A549 (cell line): ENCODE measurements around the gene FNDC3A. TPM values are rescaled to one million over a fixed set of nuclear protein-coding genes. Genes with fewer than 3 reads are reported as not detected.

Experiments used
- ATAC-seq, 2 experiments: fragments of 200-7000 bp in 1 of 2; fragments of >200 bp in 1 of 2; cut with Nextera tagmentation in 1 of 2; cut with Tn5 transposase in 1 of 2; 3 replicates each; pipeline versions ENCODE4 v1.8.0 to v1.9.1; 2018 to 2020; ENCODE audit warnings: mild to moderate bottlenecking in 1 of 2, moderate library complexity in 1 of 2
- CTCF ChIA-PET: fragments of 300-600 bp; sonication (Branson Sonifier 250); formaldehyde crosslinking; extraction: SDS; loops from one replicate; lab custom pipeline; 2021; ENCODE audit warnings: antibody characterized with exemption, inconsistent platforms; lab: Yijun Ruan, JAX
- POLR2A ChIA-PET: fragments of 350-600 bp; formaldehyde crosslinking; extraction: SDS; loops from one replicate; lab custom pipeline; 2021; ENCODE audit warnings: antibody characterized with exemption, inconsistent platforms; lab: Yijun Ruan, JAX
- DNase-seq, 2 experiments: peaks; one replicate each; pipeline versions ENCODE4 v3.0.0 to v3.0.0-alpha.2; 2011 to 2016; ENCODE audit warnings: low read depth in 1 of 2, low spot score in 1 of 2
- FAIRE-seq: peaks from 2 replicates; lab custom pipeline; 2011; peaks lifted over from hg19 to GRCh38; lab: Jason Lieb, UNC
- H3K27ac ChIP-seq, 2 experiments: fragments of >200 bp; sonication (Bioruptor Twin); formaldehyde crosslinking; 3 replicates each; pipeline ENCODE4 v1.5.1; 2016 to 2017
- H3K4me1 ChIP-seq: fragments of >200 bp; sonication (Bioruptor Twin); formaldehyde crosslinking; 3 replicates; pipeline ENCODE4 v1.6.1; 2016
- H3K4me2 ChIP-seq: fragments of >200 bp; sonication (Bioruptor Twin); formaldehyde crosslinking; 3 replicates; pipeline ENCODE4 v1.6.1; 2016
- H3K4me3 ChIP-seq: fragments of >200 bp; sonication (Bioruptor Twin); formaldehyde crosslinking; 3 replicates; pipeline ENCODE4 v1.5.1; 2016
- H3K9me3 ChIP-seq: fragments of >200 bp; sonication (Bioruptor Twin); formaldehyde crosslinking; 3 replicates; pipeline ENCODE4 v1.6.1; 2016
- BCL3 ChIP-seq: fragments of >200 bp; sonication (Bioruptor Twin); formaldehyde crosslinking; IDR thresholded peaks from 3 replicates; pipeline ENCODE4 v1.6.1; 2016
- CEBPB ChIP-seq, 2 experiments: fragments of >200 bp in 1 of 2; sonication (Bioruptor Twin) in 1 of 2; formaldehyde crosslinking in 1 of 2; IDR thresholded peaks; 2 replicates each; pipeline ENCODE4 v1.6.1; 2012 to 2016
- CHD2 ChIP-seq: fragments of 150-350 bp; IDR thresholded peaks from 2 replicates; pipeline ENCODE4 v1.6.1; 2014; ENCODE audit warnings: low read length; ENCODE audit not compliant: partially characterized antibody
- CHD4 ChIP-seq: fragments of 200-600 bp; sonication (generic); IDR thresholded peaks from 2 replicates; pipeline ENCODE4 v1.6.1; 2016; ENCODE audit warnings: antibody characterized with exemption, mild to moderate bottlenecking, borderline replicate concordance
- E2F6 ChIP-seq: IDR thresholded peaks from 2 replicates; pipeline ENCODE4 v1.6.1; 2012; ENCODE audit warnings: low read depth, borderline replicate concordance
- EHF ChIP-seq: fragments of 250-450 bp; sonication (Bioruptor Pico); IDR thresholded peaks from 2 replicates; pipeline ENCODE4 v1.5.0; 2020; ENCODE audit warnings: mild to moderate bottlenecking
- EHMT2 ChIP-seq: fragments of 200-600 bp; sonication (generic); IDR thresholded peaks from 2 replicates; pipeline ENCODE4 v1.6.1; 2016; ENCODE audit warnings: antibody characterized with exemption, low read depth, mild to moderate bottlenecking, moderate library complexity
- FOSL2 ChIP-seq, 2 experiments: fragments of 450-650 bp in 1 of 2; fragments of >200 bp in 1 of 2; sonication (Bioruptor Twin) in 1 of 2; formaldehyde crosslinking; IDR thresholded peaks; 2 replicates each; pipeline versions ENCODE4 v1.5.0 to v1.6.1; 2016 to 2020; ENCODE audit warnings: mild to moderate bottlenecking in 1 of 2, moderate library complexity in 1 of 2
- FOXS1 ChIP-seq: fragments of 250-450 bp; sonication (Bioruptor Pico); IDR thresholded peaks from 2 replicates; pipeline ENCODE4 v1.5.0; 2020; ENCODE audit warnings: mild to moderate bottlenecking, moderate library complexity
- GATA3 ChIP-seq: IDR thresholded peaks from 2 replicates; pipeline ENCODE4 v1.6.1; 2012; ENCODE audit warnings: borderline replicate concordance
- HES2 ChIP-seq: fragments of >200 bp; sonication (Bioruptor Twin); formaldehyde crosslinking; IDR thresholded peaks from 2 replicates; pipeline ENCODE4 v1.6.1; 2016
- HOXB5 ChIP-seq: fragments of 250-450 bp; sonication (Bioruptor Pico); IDR thresholded peaks from 2 replicates; pipeline ENCODE4 v1.5.0; 2020; ENCODE audit warnings: mild to moderate bottlenecking, moderate library complexity
- JUNB ChIP-seq: fragments of >200 bp; sonication (Bioruptor Twin); formaldehyde crosslinking; IDR thresholded peaks from 2 replicates; pipeline ENCODE4 v1.6.1; 2016
- MAFK ChIP-seq: fragments of 450-650 bp; IDR thresholded peaks from 2 replicates; pipeline ENCODE4 v1.6.1; 2014; ENCODE audit not compliant: partially characterized antibody
- MAX ChIP-seq: IDR thresholded peaks from 2 replicates; pipeline ENCODE4 v1.6.1; 2012
- MYC ChIP-seq: IDR thresholded peaks from 2 replicates; pipeline ENCODE4 v1.6.1; 2012; ENCODE audit warnings: mild to moderate bottlenecking, inconsistent platforms, low read length, improper control_type of control experiment, borderline replicate concordance
- NPAS2 ChIP-seq: fragments of 250-450 bp; sonication (Bioruptor Pico); IDR thresholded peaks from 2 replicates; pipeline ENCODE4 v1.8.0; 2022; ENCODE audit warnings: mild to moderate bottlenecking, moderate library complexity, borderline replicate concordance
- NR3C1 ChIP-seq: fragments of >200 bp; sonication (Bioruptor Twin); formaldehyde crosslinking; IDR thresholded peaks from 3 replicates; pipeline ENCODE4 v1.6.1; 2017
- PBX3 ChIP-seq: IDR thresholded peaks from 2 replicates; pipeline ENCODE4 v1.6.1; 2012
- POLR2AphosphoS2 ChIP-seq: conservative IDR thresholded peaks from 2 replicates; pipeline ENCODE4 v1.6.1; 2012; ENCODE audit warnings: low read length, improper control_type of control experiment, inconsistent platforms
- RAD21 ChIP-seq, 2 experiments: fragments of >200 bp in 1 of 2; sonication (Bioruptor Twin) in 1 of 2; formaldehyde crosslinking in 1 of 2; IDR thresholded peaks in 1 of 2; conservative IDR thresholded peaks in 1 of 2; 2 replicates in 1 of 2; 3 replicates in 1 of 2; pipeline ENCODE4 v1.6.1; 2012 to 2018; ENCODE audit warnings: inconsistent platforms in 1 of 2
- RNF2 ChIP-seq: fragments of 200-600 bp; sonication (generic); IDR thresholded peaks from 2 replicates; pipeline ENCODE4 v1.6.1; 2016; ENCODE audit warnings: low read depth, mild to moderate bottlenecking, antibody characterized with exemption, moderate library complexity, borderline replicate concordance
- SREBF2 ChIP-seq: fragments of 450-650 bp; IDR thresholded peaks from 2 replicates; pipeline ENCODE4 v1.6.1; 2014; ENCODE audit warnings: mild to moderate bottlenecking, moderate library complexity
- TFCP2L1 ChIP-seq: fragments of 250-450 bp; sonication (Bioruptor Pico); IDR thresholded peaks from 2 replicates; pipeline ENCODE4 v1.5.0; 2021; ENCODE audit warnings: mild to moderate bottlenecking
- USF2 ChIP-seq: fragments of 450-650 bp; IDR thresholded peaks from 2 replicates; pipeline ENCODE4 v1.6.1; 2014; ENCODE audit warnings: antibody characterized with exemption
- ZFP36 ChIP-seq: fragments of 450-650 bp; IDR thresholded peaks from 2 replicates; pipeline ENCODE4 v1.6.1; 2014; ENCODE audit warnings: borderline replicate concordance; ENCODE audit not compliant: partially characterized antibody
- whole genome bisulfite sequencing: methylation state at CpG from one replicate; pipeline ENCODE4 v1.1.6; 2017; ENCODE audit errors: missing lambda C conversion rate; 5-methylcytosine and 5-hydroxymethylcytosine counted together
- polyA plus RNA-seq, 4 experiments: library from polyadenylated mRNA; depleted of rRNA in 3 of 4; stranded (reverse); fragments of >200 nt; fragmentation: RNase III in 1 of 4; extraction: RNeasy Plus Mini Kit Qiagen cat#74134 plus additional on column Dnase treatment in 1 of 4; gene quantifications; 2 replicates in 3 of 4; 3 replicates in 1 of 4; pipeline ENCODE4 v1.2.3, GENCODE V29; 2011 to 2017

FNDC3A gene
- polyA plus RNA-seq, 2 of the 4 experiments (the other 2 are of a cell fraction) = 16.0 to 32.6 TPM

- peaks cover 45% of the 10 kb centered on the region for H3K4me1 ChIP-seq
- TF ChIP-seq RNF2 (no peak), HES2 (no peak), JUNB (no peak), BCL3 (no peak), MYC (no peak), CHD2 (no peak), MAFK (peak; percentile 74), E2F6 (no peak), EHMT2 (no peak)
- ATAC-seq = no peak
- FAIRE-seq = no peak
- no peaks in the 10 kb centered on the region for H3K9me3 ChIP-seq
- CTCF ChIA-PET = no interaction called here
- WGBS = 13% methylated on average over 2 of the region's 2 CpGs
- H3K27ac ChIP-seq = peak overlapping the region; percentile 71 to 80; a peak in 5 of 6 replicates
- peak overlapping the region; percentile 73 for H3K4me2 ChIP-seq
- H3K4me3 ChIP-seq = no peak overlapping the region
- DNase-seq = no peak
- POLR2A ChIA-PET = interaction anchor here (1.0 kb wide), 1 partner anchor 46 kb away, joined by 4 read pairs; the partner anchor contains the start of gene FNDC3A
These were observed 46.9 kb downstream of the FNDC3A start for GRCh38 chr13:49022472-49023144.

GRCh38 chr13:49023431-49023830 lies 47.7 kb downstream of the FNDC3A start:
- FAIRE-seq = no peak
- no peaks in the 10 kb centered on the region for H3K9me3 ChIP-seq
- POLR2A ChIA-PET = no interaction called here
- peak overlapping the region in 1 of 2 experiments; percentile 71; a peak in 3 of 6 replicates for H3K27ac ChIP-seq
- DNase-seq = peak in 1 of 2 experiments; percentile 24
- peak in 1 of 2 experiments; percentile 42; a peak in 1 of 6 replicates for ATAC-seq
- CTCF ChIA-PET = no interaction called here
- peak overlapping the region; percentile 73 for H3K4me2 ChIP-seq
- H3K4me3 ChIP-seq = no peak overlapping the region; the same call in 2 of the 3 replicates
- peak; percentile 24; the same call in 1 of the 2 replicates for TF ChIP-seq GATA3
- no peak for TF ChIP-seq MAFK
- TF ChIP-seq USF2 = no peak
- peak; percentile 72 for TF ChIP-seq JUNB
- TF ChIP-seq MAX = no peak
- peak in 1 of 2 experiments; percentile 23; a peak in 1 of 4 replicates for TF ChIP-seq CEBPB (IDR thresholded peaks at IDR 0.05)
- peak; percentile 74 for TF ChIP-seq FOSL2 (IDR thresholded peaks at IDR 0.05)
- peak; percentile 64 for TF ChIP-seq FOSL2 (CRISPR knock-in tag; IDR thresholded peaks at IDR 0.05)
- H3K4me1 ChIP-seq = peaks cover 45% of the 10 kb centered on the region

- 5% methylated on average over 1 of the region's 1 CpG for WGBS
- no peak for FAIRE-seq
These were observed 51.1 kb downstream of the FNDC3A start for GRCh38 chr13:49026851-49027250.

More at GRCh38 chr13:49026851-49027250, 51.1 kb downstream of the FNDC3A start:
- H3K4me1 ChIP-seq = peaks cover 30% of the 10 kb centered on the region
- H3K4me2 ChIP-seq = no peak overlapping the region
- ATAC-seq = no peak
- POLR2A ChIA-PET = no interaction called here
- CTCF ChIA-PET = no interaction called here
- H3K9me3 ChIP-seq = no peaks in the 10 kb centered on the region
- no peak for TF ChIP-seq JUNB
- TF ChIP-seq TFCP2L1 = no peak
- no peak for TF ChIP-seq FOXS1 (CRISPR knock-in tag)
- TF ChIP-seq NR3C1 = no peak
- TF ChIP-seq RAD21 (conservative IDR thresholded peaks at IDR 0.05 in 1 of 2, IDR thresholded peaks at IDR 0.05 in 1 of 2) = no peak
- TF ChIP-seq USF2 = no peak
- TF ChIP-seq PBX3 = no peak
- no peak for TF ChIP-seq NPAS2 (CRISPR knock-in tag)
- no peak for TF ChIP-seq RNF2
- no peak for TF ChIP-seq CHD4
- no peak for TF ChIP-seq SREBF2
- no peak for TF ChIP-seq EHF (CRISPR knock-in tag)
- no peak for TF ChIP-seq ZFP36
- TF ChIP-seq POLR2AphosphoS2 = no peak
- TF ChIP-seq MYC = no peak
- TF ChIP-seq HOXB5 = no peak
- no peak overlapping the region for H3K4me3 ChIP-seq
- no peak for DNase-seq
- H3K27ac ChIP-seq = no peak overlapping the region
